Renal cortical epithelial cell (primary cell): ENCODE results near the gene CDKAL1. TPM values are rescaled to one million over a fixed set of nuclear protein-coding genes. Genes with fewer than 3 reads are reported as not detected.

Experiments
- DNase-seq: peaks from one replicate; pipeline ENCODE4 v3.0.0-alpha.2; 2011; ENCODE audit warnings: low read depth
- total RNA-seq: library from RNA; depleted of rRNA; stranded (reverse); fragments of >200 nt; gene quantifications from 2 replicates; pipeline ENCODE4 v1.2.3, GENCODE V29; 2014

CDKAL1 gene
- total RNA-seq, 1 donor from 2014 or later: 28.3 TPM

- peak; percentile 78 for DNase-seq
Measured at GRCh38 chr6:20876561-20876960, 342.3 kb downstream of the CDKAL1 start.

GRCh38 chr6:20877008-20877937 lies 343.0 kb downstream of the CDKAL1 start:
- DNase-seq: peak; percentile 100

GRCh38 chr6:20879121-20879520 lies 344.9 kb downstream of the CDKAL1 start:
- DNase-seq: no peak

GRCh38 chr6:20879526-20879925 lies 345.3 kb downstream of the CDKAL1 start:
- DNase-seq: peak; percentile 25

GRCh38 chr6:20881365-20881764 lies 347.1 kb downstream of the CDKAL1 start:
- peak; percentile 29 for DNase-seq

GRCh38 chr6:20882014-20882413 lies 347.8 kb downstream of the CDKAL1 start:
- DNase-seq: no peak

GRCh38 chr6:20885076-20885475 lies 350.8 kb downstream of the CDKAL1 start:
- no peak for DNase-seq

GRCh38 chr6:20891161-20891560 lies 356.9 kb downstream of the CDKAL1 start:
- DNase-seq: no peak

- no peak for DNase-seq
Measured at GRCh38 chr6:20892365-20892764, 358.1 kb downstream of the CDKAL1 start.

GRCh38 chr6:20893412-20893811 lies 359.2 kb downstream of the CDKAL1 start:
- no peak for DNase-seq

- DNase-seq: no peak
Measured at GRCh38 chr6:20900389-20901160, 366.3 kb downstream of the CDKAL1 start.

GRCh38 chr6:20905377-20905776 lies 371.1 kb downstream of the CDKAL1 start:
- DNase-seq: no peak

- DNase-seq: no peak
Measured at GRCh38 chr6:20906945-20907344, 372.7 kb downstream of the CDKAL1 start.

- DNase-seq: no peak
Measured at GRCh38 chr6:20907486-20908071, 373.3 kb downstream of the CDKAL1 start.

- no peak for DNase-seq
Measured at GRCh38 chr6:20909621-20910020, 375.4 kb downstream of the CDKAL1 start.

- no peak for DNase-seq
Measured at GRCh38 chr6:20911712-20912111, 377.5 kb downstream of the CDKAL1 start.

- DNase-seq: no peak
Measured at GRCh38 chr6:20915156-20915555, 380.9 kb downstream of the CDKAL1 start.

GRCh38 chr6:20915626-20916025 lies 381.4 kb downstream of the CDKAL1 start:
- DNase-seq: no peak

- no peak for DNase-seq
Measured at GRCh38 chr6:20916086-20916485, 381.8 kb downstream of the CDKAL1 start.

GRCh38 chr6:20918868-20919267 lies 384.6 kb downstream of the CDKAL1 start:
- DNase-seq: peak; percentile 76

- no peak for DNase-seq
Measured at GRCh38 chr6:20919677-20920385, 385.6 kb downstream of the CDKAL1 start.

GRCh38 chr6:20921578-20921977 lies 387.3 kb downstream of the CDKAL1 start:
- no peak for DNase-seq
